SK-N-SH treated with all-trans-retinoic acid at 6 μM for 48 hours (cell line): ENCODE data around the gene NUFIP1.

Experiments
- BACH2 ChIP-seq: fragments of 250-450 bp; sonication (Bioruptor Pico); IDR thresholded peaks from 2 replicates; pipeline ENCODE4 v1.9.0; 2021; ENCODE audit warnings: mild to moderate bottlenecking, borderline replicate concordance
- OSR1 ChIP-seq: fragments of 250-450 bp; sonication (Bioruptor Pico); IDR thresholded peaks from 2 replicates; pipeline ENCODE4 v1.8.0; 2022; ENCODE audit warnings: moderate library complexity, mild to moderate bottlenecking, inconsistent platforms
- PATZ1 ChIP-seq: fragments of 250-450 bp; sonication (Bioruptor Pico); IDR thresholded peaks from 2 replicates; pipeline ENCODE4 v1.8.0; 2020; ENCODE audit warnings: mild to moderate bottlenecking, moderate library complexity, borderline replicate concordance
- POU6F1 ChIP-seq: fragments of 250-450 bp; sonication (Bioruptor Pico); IDR thresholded peaks from 2 replicates; pipeline ENCODE4 v1.8.0; 2021; ENCODE audit warnings: low read depth, mild to moderate bottlenecking, moderate library complexity, borderline replicate concordance
- RARB ChIP-seq: fragments of 250-450 bp; sonication (Bioruptor Pico); IDR thresholded peaks from 2 replicates; pipeline ENCODE4 v1.8.0; 2021; ENCODE audit warnings: mild to moderate bottlenecking, moderate library complexity
- TOX ChIP-seq: fragments of 250-450 bp; sonication (Bioruptor Pico); IDR thresholded peaks from 2 replicates; pipeline ENCODE4 v1.8.0; 2021; ENCODE audit warnings: mild to moderate bottlenecking, moderate library complexity, borderline replicate concordance
- TSHZ2 ChIP-seq: fragments of 250-450 bp; sonication (Bioruptor Pico); IDR thresholded peaks from 2 replicates; pipeline ENCODE4 v1.5.0; 2020; ENCODE audit warnings: mild to moderate bottlenecking, moderate library complexity
- ZC3H10 ChIP-seq: fragments of 250-450 bp; sonication (Bioruptor Pico); IDR thresholded peaks from 2 replicates; pipeline ENCODE4 v1.5.1; 2021; ENCODE audit warnings: mild to moderate bottlenecking, moderate library complexity
- ZFP3 ChIP-seq: fragments of 250-450 bp; sonication (Bioruptor Pico); IDR thresholded peaks from 2 replicates; pipeline ENCODE4 v1.5.0; 2020; ENCODE audit warnings: mild to moderate bottlenecking, moderate library complexity
- ZFP30 ChIP-seq: fragments of 450-650 bp; formaldehyde crosslinking; IDR thresholded peaks from 2 replicates; pipeline ENCODE4 v1.5.0; 2022; ENCODE audit warnings: mild to moderate bottlenecking, moderate library complexity
- ZNF565 ChIP-seq: fragments of 450-650 bp; formaldehyde crosslinking; conservative IDR thresholded peaks from 2 replicates; pipeline ENCODE4 v1.5.0; 2020; ENCODE audit warnings: low read depth, mild to moderate bottlenecking, moderate library complexity
- ZNF8 ChIP-seq: fragments of 450-650 bp; formaldehyde crosslinking; IDR thresholded peaks from 2 replicates; pipeline ENCODE4 v1.5.0; 2020; ENCODE audit warnings: mild to moderate bottlenecking, moderate library complexity

- no peak for TF ChIP-seq ZNF565 (CRISPR knock-in tag)
- TF ChIP-seq POU6F1 (CRISPR knock-in tag): no peak
- no peak for TF ChIP-seq ZFP30
- TF ChIP-seq PATZ1 (CRISPR knock-in tag): no peak
- no peak for TF ChIP-seq TSHZ2 (CRISPR knock-in tag)
- TF ChIP-seq ZNF8: no peak
- no peak for TF ChIP-seq BACH2 (CRISPR knock-in tag)
- TF ChIP-seq TOX (CRISPR knock-in tag): no peak
- no peak for TF ChIP-seq ZFP3 (CRISPR knock-in tag)
- TF ChIP-seq RARB (CRISPR knock-in tag): no peak
- TF ChIP-seq OSR1 (CRISPR knock-in tag): no peak
- no peak for TF ChIP-seq ZC3H10
Observed at GRCh38 chr13:45011198-45011597, 21.9 kb upstream of the NUFIP1 start.
